ENCODE results near the gene CLCN3.

DNA sequence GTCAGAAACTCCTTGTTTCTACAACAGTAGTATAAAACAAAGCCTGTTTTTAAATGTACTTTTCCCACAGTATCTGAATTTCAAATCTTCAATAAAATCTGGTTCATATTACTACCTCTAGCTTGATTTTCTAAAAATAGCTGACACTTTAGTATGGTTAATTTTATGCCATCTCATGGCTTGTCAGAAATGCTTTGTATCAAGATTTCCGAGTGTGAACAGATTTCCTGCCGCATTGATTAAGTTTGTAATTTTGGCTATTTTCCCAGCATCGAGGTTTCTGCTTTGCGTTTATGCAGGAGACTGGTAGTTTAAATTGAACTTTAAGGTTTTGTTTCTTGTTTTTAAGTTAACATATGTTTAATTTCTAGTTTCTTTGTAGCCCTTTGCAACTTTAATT lies 44.2 kb downstream of the CLCN3 start:
- TF ChIP-seq, protein P1, sequence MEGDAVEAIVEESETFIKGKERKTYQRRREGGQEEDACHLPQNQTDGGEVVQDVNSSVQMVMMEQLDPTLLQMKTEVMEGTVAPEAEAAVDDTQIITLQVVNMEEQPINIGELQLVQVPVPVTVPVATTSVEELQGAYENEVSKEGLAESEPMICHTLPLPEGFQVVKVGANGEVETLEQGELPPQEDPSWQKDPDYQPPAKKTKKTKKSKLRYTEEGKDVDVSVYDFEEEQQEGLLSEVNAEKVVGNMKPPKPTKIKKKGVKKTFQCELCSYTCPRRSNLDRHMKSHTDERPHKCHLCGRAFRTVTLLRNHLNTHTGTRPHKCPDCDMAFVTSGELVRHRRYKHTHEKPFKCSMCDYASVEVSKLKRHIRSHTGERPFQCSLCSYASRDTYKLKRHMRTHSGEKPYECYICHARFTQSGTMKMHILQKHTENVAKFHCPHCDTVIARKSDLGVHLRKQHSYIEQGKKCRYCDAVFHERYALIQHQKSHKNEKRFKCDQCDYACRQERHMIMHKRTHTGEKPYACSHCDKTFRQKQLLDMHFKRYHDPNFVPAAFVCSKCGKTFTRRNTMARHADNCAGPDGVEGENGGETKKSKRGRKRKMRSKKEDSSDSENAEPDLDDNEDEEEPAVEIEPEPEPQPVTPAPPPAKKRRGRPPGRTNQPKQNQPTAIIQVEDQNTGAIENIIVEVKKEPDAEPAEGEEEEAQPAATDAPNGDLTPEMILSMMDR (IDR thresholded peaks at IDR 0.05; ENCODE audit: low read depth, low read length): no peak
- TF ChIP-seq POLR2A (IDR thresholded peaks at IDR 0.05; ENCODE audit: extremely low read depth, insufficient read length) (no peak), MYC (IDR thresholded peaks at IDR 0.05; ENCODE audit: low read depth, low read length) (no peak)
- TF ChIP-seq, protein P2, sequence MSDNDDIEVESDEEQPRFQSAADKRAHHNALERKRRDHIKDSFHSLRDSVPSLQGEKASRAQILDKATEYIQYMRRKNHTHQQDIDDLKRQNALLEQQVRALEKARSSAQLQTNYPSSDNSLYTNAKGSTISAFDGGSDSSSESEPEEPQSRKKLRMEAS (IDR thresholded peaks at IDR 0.05; ENCODE audit: low read depth, low read length): no peak

Data from NB4 (cell line).